GM10266 (cell line): ENCODE data around the gene MEDAG.

Experiments
- DNase-seq: peaks from one replicate; pipeline ENCODE4 v3.0.0; 2012; ENCODE audit errors: extremely low spot score
- CTCF ChIP-seq: IDR thresholded peaks from 2 replicates; pipeline ENCODE4 v1.5.1; 2012; ENCODE audit warnings: mild to moderate bottlenecking, low read depth; ENCODE audit not compliant: control insufficient read depth, insufficient read depth; ENCODE audit errors: missing control alignments

MEDAG gene

GRCh38 chr13:30868799-30869470 is 37.1 kb upstream of the MEDAG start:
- TF ChIP-seq CTCF, result no peak
- DNase-seq, result no peak

- no peak for DNase-seq
- no peak for TF ChIP-seq CTCF
These were observed 36.6 kb upstream of the MEDAG start for GRCh38 chr13:30869491-30869890.

GRCh38 chr13:30870049-30870884 is 35.8 kb upstream of the MEDAG start:
- TF ChIP-seq CTCF, result no peak
- no peak for DNase-seq

GRCh38 chr13:30870916-30871587 is 35.0 kb upstream of the MEDAG start:
- no peak for DNase-seq
- no peak for TF ChIP-seq CTCF

GRCh38 chr13:30871588-30872275 is 34.3 kb upstream of the MEDAG start:
- no peak for DNase-seq
- TF ChIP-seq CTCF, result no peak

- no peak for TF ChIP-seq CTCF
- no peak for DNase-seq
These were observed 33.8 kb upstream of the MEDAG start for GRCh38 chr13:30872276-30872594.
